Subcutaneous adipose tissue (tissue), 4 donors: ENCODE results near the gene ASCL2. TPM values are rescaled to one million over a fixed set of nuclear protein-coding genes. Genes with fewer than 3 reads are reported as not detected.

Source experiments
- CTCF ChIP-seq: fragments of 450-650 bp; IDR thresholded peaks from one replicate; pipeline ENCODE4 v1.5.1; 2016; ENCODE audit warnings: low read depth, mild to moderate bottlenecking, control low read depth, antibody characterized with exemption, moderate library complexity
- total RNA-seq, 4 donors: library from RNA; depleted of rRNA; stranded (reverse); fragments of >200 nt; gene quantifications; one replicate each; pipeline ENCODE4 v1.1.0, GENCODE V29; 2016

Gene ASCL2
- total RNA-seq, 4 donors from 2014 or later: 0.22 to 0.98 (median 0.63) TPM

- no peak for TF ChIP-seq CTCF
These were observed 7.3 kb downstream of the ASCL2 start for GRCh38 chr11:2263071-2263565.

DNA sequence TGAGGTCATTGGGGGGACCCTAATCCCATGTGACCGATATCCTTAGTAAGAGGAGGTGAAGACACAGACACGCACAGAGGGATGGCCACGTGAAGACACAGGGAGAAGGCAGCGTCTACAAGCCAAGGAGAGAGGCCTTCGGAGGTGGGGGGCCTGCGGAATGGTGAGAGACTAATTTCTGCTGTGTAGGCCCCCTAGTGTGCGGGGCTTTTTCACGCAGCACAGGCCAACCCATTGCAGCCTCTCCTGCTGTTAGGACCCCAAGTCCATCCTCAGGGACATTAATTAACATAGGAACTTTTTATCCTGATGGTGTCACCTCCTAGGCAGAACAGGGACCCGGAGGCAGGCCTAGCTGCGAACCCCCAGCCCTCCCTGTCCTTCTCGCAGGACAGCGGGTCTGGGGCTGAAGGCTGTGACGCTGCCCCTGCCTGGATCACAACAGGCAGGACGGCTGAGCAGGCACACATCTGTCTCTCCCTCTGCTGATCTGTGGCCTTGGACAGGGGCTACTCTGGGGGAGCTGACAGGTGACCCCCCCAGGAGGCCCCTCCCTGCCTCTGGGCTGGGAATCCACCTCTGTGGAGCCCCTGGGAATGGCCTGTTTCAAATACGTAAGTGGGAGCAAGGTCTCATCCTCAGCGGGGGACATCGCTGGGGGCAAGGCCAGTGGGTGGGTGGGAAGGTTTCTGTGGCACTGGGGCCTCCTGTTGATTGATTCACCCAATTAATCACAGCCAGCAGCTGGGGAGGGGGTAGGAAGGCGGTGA is 7.9 kb downstream of the ASCL2 start:
- no peak for TF ChIP-seq CTCF

GRCh38 chr11:2261436-2262230 is 8.8 kb downstream of the ASCL2 start:
- no peak for TF ChIP-seq CTCF

DNA sequence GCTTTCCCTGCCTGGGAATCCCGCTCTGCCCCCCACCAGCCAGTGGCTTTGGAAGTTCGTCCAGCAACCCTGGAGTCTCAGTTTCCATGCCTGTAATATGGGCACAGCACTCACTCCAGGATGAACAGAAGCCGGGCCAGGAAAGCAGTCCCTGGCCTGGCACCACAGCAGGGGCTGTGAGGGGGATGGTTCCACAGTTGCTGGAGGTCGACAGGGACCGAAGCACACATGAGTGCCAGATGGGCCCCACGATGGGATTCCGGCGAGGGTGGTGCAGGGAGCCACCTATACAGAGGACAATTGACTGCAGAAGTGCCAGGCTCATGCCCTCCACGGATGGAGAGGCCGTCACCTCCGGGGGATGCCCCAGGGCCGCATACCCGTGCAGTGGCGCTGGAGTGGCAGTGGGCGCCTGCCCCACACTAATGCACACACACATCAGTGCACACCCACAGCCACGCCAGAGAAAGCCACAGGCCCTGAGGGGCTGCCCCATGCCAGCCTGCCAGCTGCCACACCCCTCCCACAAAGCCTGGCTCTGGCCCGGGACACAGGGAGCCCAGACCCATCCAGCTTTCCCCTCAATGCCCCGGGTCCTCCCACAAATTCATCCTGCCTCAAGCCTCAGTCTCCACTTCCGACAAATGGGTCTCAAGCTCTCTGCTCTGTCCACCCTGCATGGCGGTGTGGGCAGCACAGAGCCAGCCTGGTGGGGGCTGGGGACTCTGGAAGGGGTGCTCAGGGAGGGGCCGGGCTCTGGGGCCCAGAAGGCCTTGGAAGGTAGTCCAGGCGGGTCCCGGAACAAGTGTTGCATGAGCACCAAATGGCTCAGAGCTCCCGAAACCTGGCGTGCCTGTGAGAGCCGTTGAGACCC is 9.7 kb downstream of the ASCL2 start:
- no peak for TF ChIP-seq CTCF

DNA sequence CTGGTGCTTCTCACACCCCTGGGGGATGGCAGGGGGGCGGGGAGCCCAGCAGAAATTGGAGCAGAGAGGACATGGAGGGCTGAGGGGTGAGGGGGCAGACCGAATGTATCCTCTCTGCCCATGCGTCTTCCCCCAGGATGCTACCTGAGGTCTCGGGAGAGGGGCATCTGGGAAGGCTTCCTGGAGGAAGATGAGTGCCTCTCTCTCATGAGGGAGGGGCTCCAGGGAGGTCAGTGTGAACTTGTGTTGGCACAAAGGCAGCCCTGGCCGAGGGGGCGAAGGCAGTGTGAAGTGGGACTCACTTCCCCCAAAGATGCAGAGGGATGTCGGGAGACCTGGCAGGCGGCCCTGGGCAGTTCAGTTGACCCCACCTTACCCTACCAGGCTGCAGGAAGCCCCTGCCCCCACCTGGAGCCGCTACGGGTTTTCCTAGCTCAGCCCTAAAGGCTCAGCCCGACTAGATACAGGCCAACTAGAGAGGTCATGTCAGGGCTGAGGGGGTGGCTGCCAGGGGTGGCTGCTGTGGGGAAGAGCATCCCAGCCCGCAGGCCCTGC is 10.4 kb downstream of the ASCL2 start:
- no peak for TF ChIP-seq CTCF

DNA sequence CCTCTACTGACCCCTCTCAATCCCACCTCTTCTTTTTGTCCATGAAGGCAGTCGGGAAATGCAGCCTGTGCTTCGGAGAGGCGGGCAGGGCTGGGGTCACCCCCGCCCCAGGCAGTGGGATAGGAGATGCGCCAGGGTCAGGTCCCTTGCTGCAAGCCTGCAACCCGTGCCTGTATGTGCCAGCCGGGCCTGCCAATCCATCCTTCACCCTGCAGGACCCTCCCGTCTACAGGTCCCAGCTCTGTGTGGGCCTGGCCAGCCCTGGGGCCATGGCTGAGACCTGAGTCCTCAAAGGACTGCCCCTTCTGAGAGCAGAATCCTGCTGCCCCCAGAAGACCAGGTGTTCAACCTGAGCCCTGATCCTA is 10.9 kb downstream of the ASCL2 start:
- no peak for TF ChIP-seq CTCF
